HG02759 (cell line): ENCODE results near the gene TRIM65.
A peak's percentile ranks its signal among the peaks of the same experiment; 100 is the strongest.
"Not testable (repeated sequence)": the region's sequence is repeated elsewhere in the genome, so short reads cannot be mapped to it uniquely, and the experiment has no call there.

Source experiments
- ATAC-seq: cut with Tn5 transposase; IDR thresholded peaks from one replicate; pipeline ENCODE4 v1.9.1; 2021; ENCODE audit warnings: mild to moderate bottlenecking, moderate library complexity; ENCODE audit not compliant: unreplicated experiment

TRIM65 gene

DNA sequence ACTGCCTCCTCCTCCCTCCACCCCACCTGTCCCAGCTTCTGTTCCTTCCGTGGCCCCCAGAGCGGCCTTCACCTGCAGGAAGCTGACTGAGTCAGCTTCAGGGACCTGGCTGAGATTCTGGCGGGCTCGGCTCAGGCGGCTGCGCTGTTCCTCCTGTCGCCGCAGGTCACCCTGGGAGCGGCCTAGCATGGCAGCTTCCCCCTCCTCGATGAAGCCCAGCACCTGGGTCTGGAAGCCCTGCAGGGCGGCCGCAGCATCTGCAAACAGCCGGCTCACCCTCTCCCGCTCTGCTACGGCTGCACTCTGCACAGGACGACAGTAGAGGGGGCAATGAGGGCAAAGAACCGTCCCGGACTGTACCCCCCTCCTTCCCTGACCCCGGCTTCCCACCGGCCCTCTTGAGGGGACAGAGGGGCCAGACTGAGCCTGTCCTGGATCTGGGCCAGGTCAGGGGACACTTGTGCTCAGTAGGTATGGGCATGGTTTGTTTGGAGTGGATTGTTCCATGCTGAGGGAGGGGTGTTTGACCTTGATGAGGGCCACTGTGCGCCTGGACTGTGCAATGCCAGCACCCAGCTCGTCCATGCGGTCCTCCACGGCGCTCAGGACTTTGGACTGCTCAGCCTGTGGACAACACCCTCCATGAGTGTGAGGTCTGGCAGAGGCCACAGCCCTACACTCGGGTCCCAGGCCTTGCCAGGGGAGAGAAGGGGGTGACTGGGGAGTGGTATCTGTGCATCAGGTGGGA is 20.4 kb downstream of the TRIM65 start:
- no peak for ATAC-seq

DNA sequence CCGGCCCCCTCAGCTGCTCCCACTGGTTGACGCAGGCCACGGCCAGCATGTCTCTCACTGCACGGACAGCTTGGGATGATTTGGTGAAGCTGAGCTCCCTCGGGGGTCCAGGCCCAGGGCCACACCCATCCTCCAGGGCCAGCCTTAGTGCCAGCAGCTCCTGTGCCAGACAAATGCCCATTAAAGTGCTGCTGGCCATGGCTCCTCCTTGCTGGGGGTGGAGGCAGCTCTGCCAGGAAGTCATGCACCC is 20.9 kb downstream of the TRIM65 start:
- no peak for ATAC-seq

DNA sequence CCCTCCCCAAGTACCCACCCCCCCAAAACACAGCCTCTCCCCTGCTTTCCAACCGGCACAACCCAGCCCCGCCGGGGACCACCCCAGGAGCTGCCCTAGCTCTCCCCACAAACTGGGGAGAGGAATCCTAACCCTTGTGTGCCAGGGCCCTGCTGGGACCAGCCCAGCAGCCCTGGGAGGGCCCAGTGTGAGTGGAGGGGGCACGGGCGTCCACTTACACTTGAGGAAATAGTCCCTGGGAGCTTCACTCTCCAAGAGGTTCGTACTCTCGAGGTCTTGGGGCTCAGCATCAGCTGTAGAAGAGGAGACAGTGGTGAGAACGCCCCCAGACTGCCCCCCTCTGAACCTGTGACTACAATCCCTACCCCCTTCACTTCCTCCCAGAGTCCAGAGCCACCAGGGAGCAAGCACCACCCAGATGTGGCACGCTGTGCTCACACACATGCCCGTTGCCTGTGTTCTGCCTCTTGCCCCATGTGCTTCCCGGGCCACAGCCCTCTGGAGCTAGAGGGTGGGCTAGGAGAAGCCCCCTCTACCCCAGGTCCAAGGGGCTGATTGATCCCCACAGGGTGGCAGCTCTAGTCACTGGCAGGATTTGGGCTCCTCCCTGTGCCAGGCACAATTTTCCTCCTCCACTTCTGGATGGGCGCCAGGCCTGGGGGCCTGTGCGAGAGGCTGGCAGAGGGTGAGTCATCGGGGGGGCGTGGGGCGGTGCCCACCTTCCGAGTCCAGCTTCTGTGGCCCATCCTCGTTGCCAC is 21.4 kb downstream of the TRIM65 start:
- ATAC-seq, result no peak

DNA sequence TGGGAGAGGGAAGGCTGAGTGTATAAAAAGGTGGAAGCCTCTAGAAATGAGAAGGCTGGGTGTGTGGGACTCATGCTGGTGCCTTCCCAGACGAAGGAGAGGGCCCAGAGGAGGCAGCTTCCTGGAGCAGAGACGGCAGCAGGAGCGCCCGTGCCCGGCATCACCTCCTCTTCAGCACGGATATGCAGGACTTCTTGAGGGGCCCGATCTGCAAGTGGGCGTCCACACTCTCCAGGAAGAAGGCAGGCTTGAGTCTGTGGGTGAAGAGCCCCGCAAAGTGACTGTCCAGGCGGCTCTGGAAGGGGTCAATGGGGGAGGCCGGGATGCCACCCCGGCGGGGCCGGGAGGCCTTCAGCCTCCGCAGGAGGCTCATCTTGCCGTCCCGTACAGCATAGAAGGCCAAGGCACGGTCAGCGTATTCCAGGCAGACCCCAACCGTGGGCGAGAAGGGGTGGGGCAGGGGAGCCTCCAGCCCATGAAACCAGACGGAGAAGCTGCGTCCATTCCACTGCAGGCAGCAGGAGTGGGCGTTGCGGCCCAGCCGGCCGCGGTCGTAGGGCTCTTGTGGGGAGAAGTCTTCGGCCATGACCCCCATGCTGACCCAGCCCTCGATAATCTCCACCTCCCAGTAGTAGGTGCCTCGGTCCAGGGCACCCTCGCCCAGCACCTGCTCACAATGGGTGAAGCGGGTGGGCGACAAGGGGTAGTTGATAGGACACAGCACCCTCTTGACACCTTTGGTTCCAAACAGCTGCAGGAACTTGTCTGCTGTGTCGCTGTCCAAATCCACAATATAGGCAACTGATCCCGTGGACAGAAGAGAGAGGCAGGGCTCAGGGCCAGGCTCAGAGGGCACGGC is 22.2 kb downstream of the TRIM65 start:
- no peak for ATAC-seq

- no peak for ATAC-seq
Observed at GRCh38 chr17:75873587-75874322, 23.0 kb downstream of the TRIM65 start.

DNA sequence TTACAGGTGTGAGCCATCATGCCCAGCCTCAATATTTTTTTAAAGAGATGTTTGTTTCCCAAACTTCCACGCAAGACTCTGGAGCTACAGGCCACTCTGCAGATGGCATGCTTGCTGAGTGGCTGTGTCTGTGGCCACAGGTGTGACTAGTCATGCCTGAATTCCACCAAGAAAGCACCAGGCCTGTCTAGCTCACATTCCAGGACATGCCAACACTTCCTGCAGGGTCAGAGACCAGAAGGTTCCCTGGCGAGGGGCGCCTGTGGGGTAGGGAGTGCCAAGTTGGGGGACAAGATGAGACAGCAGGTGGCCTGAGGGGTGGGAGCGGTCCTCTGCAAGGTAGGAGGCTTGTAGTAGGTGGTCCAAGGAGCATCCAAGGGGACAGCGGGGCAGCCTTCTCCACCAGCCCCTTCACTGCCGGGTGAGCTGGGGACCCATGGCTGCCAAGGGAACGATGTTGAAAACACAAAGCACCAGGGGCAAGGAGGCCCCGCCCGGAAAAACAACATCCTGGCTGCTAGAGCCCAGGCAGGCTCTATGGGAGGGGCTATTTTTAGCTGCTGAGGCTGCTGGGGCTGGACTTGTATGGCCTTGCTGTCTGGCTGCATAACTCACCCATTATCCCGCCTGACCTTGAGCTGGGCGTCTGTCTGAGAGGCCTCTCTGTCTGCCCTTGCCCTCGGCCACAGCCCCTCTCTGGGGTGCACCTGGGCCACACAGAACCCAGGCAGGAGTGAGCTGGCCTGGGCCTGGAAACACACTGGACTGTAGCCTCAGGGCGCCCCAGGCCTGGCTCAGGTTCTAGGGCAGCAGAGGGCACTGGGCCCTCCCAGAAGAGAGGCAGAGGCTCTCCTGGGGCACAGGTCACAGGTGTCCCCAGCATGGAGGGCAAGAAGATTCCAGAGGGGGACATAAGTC is 24.1 kb downstream of the TRIM65 start:
- ATAC-seq, result no peak

DNA sequence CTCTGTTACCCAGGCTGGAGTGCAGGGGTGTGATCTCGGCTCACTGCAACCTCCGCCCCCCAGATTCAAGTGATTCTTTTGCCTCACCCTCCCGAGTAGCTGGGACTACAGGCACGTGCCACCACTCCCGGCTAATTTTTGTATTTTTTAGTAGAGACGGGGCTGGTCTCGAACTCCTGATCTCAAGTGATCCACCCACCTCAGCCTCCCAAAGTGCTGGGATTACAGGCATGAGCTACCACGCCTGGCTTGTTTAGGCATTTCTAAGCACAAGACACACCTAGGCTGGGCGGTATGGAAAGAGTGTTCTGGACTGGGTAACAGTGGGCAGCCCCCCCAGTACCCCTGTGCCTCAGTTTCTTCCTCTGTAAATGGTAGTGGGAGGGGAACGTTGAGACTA is 26.5 kb downstream of the TRIM65 start:
- not testable (repeated sequence) for ATAC-seq

DNA sequence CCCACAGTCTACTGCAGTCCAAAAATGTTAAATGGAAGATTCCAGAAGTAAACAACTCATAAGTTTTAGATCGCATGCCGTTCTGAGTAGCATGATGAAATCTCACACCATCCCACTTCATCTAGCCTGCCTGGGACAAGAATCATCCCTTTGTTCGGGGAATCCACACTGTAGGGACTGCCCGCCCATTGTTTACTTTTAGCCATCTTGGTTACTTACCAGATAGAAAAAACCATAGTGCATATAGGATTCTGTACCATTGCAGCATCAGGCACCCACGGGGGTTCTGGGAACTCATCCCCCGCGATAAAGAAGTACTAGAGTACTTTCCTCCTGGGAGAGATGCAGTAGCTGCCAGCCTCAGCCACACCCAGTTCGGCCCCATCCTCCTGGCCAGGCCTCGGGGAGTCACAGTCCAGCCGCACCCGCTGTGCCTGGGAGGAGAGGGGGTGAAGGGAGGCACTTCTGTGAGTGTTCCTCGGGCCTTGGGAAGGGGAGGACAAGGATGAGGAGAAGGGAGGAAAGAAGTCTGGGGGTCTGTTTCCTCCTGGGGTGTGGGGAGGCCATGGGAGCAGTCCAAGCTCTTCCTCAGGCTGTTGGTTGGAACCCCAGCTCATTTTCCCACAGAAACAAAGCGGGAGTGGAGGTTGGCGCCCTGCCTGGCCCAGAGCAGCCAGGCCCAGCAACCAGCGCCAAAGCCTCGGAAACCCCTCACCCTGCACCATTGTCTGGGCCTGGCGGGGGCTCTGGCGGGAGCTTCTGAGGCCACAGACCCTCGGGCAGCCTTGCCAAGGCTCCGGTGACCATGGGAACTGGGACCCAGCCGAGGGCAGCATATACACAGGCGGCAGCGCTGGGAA is 27.2 kb downstream of the TRIM65 start:
- no peak for ATAC-seq

DNA sequence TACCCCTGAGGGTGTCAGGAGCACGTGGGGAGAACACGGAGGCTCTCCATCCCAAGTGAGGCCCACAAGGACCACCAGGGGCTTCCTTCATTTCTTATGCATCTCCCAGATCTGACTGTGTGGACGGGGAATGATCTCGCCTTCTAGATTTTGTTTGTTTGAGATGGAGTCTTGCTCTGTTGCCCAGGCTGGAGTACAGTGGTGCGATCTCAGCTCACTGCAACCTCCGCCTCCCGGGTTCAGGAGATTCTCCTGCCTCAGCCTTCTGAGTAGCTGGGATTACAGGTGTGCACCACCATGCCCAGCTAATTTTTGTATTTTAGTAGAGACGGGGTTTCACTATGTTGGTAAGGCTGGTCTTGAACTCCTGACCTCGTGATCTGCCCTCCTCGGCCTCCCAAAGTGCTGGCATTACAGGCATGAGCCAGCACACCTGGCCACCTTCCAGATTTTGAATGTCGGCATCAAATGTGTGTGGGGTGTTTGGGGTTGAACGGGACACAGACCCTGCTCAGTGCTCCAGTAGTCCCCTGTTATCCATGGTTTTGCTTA is 27.9 kb downstream of the TRIM65 start:
- ATAC-seq, result not testable (repeated sequence)

DNA sequence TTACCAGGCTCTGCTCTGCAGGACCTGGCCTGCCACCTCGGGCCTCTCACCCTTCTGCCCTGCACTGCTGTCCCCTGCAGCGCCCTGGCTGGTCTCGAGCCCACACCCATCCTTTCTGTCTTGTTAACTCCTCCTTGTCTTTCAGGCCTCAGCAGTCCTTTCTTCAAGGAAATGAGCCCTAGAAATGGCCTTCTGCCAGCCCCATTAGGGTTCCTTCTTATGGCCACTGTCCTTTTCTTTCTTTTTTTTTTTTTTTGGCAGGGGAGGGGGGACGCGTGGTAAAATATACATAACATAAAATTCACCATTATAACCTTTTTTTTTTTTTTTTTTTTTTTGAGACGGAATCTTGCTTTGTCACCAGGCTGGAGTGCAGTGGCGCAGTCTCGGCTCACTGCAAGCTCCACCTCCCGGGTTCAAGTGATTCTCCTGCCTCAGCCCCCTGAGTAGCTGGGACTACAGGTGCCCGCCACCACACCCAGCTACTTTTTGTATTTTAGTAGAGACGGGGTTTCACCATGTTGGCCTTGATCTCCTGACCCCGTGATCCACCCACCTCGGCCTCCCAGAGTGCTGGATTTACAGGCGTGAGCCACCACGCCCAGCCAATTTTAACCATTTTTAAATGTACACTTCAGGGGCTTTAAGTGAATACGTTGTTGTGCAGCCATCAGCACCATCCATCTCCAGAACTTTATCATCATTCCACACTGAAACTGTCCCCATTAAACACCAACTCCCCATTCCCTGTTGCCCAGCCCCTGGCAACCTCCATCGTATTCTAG is 31.2 kb downstream of the TRIM65 start:
- not testable (repeated sequence) for ATAC-seq

GRCh38 chr17:75864887-75865286 is 31.9 kb downstream of the TRIM65 start:
- ATAC-seq, result peak; percentile 11

DNA sequence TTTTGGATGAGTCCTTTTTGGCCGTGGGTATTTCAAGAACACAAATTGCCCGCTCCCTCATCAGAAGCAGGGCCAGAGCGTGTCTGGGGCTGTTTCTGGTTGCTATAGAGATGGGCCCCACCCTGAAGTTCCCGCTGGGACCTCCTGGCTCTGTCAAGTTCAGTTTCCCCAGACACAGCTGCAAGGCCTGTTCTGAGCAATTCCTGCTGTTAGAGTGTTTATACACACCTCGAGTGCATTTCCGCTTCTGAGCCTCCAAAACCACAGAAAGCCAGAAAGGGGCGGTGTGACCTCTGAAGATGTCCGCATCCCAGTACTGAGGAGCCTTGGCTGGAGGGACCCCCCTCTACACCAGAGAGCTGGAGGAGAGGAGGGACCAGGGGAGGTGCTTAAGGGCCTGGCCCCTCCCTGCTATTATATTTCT is 32.3 kb downstream of the TRIM65 start:
- ATAC-seq, result peak; percentile 80

- ATAC-seq, result no peak
Observed at GRCh38 chr17:75861927-75862317, 34.8 kb downstream of the TRIM65 start.

GRCh38 chr17:75859358-75859757 is 37.4 kb downstream of the TRIM65 start:
- ATAC-seq, result not testable (repeated sequence)

GRCh38 chr17:75856062-75856756 is 40.5 kb downstream of the TRIM65 start:
- ATAC-seq, result no peak

DNA sequence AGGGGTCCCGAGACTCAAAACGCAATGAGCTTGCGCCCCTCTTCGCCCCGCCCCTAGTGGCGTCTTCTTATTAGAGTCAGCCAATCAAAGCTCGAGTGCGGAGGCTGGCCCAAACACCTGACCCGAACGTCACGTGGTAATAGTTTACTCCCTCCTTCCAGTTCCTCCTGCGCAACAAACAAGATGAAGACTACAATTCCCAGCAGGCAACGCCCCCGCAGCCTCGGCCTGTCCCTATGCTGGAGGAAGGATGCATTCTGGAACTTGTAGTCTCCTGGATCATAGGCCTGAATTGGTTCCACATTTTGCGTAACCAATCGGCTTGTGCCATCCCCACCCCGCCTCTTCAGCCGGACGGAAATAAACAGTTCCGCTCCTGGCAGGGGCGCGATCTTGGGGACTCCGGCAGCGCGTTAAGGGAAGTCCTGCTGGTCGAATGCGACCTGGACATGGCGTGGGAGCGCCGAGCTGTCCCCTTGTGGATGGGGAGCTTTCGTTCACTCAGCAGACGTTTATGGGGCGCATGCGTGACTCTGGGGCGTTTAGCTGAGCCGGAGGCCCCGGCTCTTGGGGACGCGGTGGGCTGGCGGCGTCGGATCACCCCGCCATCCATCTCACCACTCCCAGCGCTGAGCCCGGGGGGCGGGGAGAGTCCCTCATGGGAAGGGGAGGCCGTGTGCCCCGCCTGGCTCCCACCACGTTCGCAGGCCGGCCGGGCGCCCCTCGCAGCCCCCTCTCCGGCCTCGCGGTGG is 41.3 kb downstream of the TRIM65 start, which contains the start of gene WBP2:
WBP2 (minus strand) TSS at position 26 of the 752 bp plus-strand sequence. CDS start 38 bp downstream, outside the sequence.
- ATAC-seq, result peak; percentile 83
